NCI-H2196 treated with DMSO at 0.1 percent for 48 hours (cell line): ENCODE data around the gene MAB21L2.
"Not testable (repeated sequence)": the region's sequence is repeated elsewhere in the genome, so short reads cannot be mapped to it uniquely, and the experiment has no call there.

Experiments
- DNase-seq: peaks from one replicate; lab custom pipeline; 2025; ENCODE audit not compliant: unreplicated experiment; lab: John Stamatoyannopoulos, UW

MAB21L2 gene

DNA sequence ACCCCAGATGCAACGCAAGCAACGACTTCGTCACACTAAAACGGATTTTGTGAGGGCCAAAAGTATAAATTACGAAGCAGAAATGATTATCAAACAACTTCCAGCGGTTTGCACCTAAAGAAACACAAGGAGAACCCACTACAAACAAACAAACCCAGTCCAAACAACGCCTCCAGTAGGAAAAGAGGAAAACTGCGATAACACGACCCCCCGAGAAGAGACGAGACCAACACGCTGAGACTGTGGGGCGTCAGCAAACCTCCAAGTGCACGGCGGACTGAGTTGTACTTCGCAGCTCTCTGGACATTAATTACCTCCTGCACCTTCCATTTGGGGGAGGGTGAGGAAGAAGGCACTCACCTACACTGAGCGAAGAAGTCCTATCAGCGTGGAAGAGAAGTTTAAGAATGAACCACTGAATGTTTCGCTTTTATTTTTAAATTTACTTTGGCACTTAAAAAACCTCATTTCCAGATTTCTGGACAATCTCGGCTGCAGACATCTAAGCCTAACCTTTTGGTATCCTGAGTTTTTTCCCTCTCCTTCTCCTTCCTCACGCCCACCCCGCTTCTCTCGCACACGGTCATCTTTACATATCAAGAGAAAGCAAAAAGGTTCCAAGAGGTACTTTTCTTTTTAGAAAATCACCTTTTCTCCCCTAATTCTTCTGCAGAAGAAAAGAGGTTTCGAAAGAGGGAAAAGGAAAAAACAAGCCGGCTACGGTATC is at the start of gene MAB21L2:
Gene MAB21L2 (plus strand): TSS at position 6 of the 727 bp plus-strand sequence. CDS start 879 bp downstream, outside the sequence.
- DNase-seq: no peak

DNA sequence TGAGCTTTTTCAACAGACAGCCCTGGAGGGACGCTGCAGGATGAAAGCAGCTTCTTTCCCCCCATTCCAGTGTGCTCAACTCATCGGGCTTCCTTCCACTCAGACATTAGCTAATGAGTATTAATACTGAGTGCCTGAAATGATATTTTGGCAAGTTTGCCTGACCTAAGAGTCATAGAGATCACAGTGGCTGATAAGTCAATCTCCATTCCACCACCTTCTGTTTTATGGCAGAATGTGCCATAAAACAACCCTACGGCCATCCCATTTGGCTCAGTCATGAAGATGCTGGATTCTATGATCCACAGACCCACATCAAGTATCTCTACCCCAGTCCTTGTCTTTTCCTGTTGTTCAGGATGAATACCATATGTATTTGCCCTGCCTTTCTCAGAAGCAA is 48.3 kb upstream of the MAB21L2 start:
- DNase-seq: no peak

DNA sequence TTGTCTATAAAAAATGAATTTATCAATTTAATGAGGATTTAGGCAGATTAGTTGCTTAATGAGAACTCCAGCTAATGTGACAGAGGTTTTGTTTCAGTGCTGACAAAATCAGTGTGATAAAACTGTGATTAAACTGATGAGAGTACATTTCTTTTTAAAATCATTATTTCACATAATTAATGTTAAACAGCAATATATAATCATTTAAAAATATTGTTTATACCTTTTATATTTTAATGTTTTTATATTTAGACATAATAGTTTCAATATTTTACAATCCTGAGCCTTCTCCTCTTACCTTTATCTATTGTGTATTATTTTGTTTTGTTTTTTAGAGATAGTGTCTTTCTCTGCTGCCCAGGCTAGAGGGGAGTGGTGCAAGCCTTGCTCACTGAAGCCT is 47.1 kb upstream of the MAB21L2 start:
- DNase-seq: no peak

DNA sequence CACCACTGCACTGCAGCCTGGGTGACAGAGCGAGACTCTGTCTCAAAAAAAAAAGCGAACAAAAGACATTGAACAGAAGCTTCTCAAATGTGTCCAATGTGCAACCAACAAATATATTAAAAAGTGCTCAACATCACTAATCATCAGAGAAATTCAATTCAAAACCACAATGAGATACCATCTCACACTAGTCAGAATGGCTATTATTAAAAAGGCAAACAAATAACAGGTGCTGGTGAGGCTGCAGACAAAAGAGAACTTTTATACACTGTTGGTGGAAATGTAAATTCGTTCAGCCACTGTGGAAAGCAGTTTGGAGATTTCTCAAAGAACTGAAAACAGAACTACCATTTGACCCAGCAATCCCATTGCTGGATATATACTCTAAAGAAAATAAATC is 44.0 kb upstream of the MAB21L2 start:
- DNase-seq: not testable (repeated sequence)

DNA sequence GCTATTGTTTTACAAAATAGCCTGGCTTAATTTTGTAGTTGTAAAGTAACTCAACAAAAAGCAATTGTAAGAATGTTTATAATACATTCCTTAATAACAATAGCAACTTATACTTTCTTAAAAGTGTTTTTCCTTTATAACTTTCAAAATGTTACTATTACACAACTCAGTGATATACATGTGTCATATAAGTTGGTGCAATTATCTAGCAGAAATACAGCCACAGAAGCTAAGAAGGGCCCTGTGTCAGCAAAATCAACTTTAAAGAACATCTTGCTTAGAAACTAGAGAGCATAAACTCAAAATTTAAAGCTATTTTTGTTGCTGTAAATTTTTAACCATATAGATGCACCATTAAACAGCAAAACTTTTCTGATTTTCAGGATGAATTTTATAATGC is 41.4 kb upstream of the MAB21L2 start:
- no peak for DNase-seq

DNA sequence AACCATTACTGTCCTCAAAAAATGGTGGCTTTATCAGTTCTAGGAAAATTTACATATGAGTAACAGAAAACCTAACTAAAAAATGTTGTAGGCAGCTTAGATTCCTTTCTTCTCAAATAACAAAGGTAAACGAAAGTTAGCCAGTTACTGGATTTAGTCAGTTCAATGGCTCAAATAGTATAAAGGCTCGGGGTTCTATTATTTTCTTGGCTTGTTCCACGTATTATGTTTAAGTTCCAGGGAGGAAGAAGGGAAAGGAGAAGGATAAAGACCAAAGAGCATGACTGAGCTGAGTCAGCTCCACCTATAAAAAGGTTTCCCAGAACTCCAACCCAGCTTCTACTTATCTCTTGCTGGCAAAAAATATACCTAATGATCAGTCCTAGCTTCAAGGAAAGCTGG is 41.0 kb upstream of the MAB21L2 start:
- DNase-seq: no peak

DNA sequence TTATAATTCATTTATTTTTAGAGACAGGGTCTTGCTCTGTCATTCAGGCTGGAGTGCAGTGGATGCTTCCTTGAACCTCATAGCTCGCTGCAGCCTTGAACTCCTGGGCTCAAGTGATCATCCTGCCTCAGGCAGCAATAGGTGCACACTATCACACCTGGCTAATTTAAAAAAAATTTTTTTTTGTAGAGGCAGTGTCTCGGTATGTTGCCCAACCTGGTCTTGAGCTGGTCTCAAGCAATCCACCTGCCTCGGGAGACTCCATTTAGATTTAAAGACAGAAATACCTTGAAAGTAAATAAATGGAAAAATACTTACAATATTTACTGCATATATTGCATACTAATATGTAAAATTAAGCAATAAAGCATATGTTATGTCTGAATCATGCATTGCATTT is 40.3 kb upstream of the MAB21L2 start:
- no peak for DNase-seq

DNA sequence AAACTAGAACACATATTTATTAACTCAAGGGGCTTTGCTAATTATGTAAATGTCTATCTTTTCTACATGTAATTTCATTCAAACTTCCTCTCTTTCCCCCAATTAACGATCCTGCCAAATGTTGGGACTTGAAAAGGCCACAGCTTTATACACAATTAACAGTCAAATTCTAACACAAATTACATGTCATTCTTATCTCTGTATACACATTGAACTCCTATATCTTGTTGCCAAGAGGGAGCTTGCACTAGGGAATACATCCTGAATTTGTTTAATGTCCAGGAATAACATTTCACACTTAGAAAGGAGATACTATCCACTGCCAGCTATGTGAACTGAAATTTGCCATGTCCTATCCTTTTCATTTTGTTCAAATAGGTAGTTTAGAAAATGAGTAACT is 38.9 kb upstream of the MAB21L2 start:
- no peak for DNase-seq

DNA sequence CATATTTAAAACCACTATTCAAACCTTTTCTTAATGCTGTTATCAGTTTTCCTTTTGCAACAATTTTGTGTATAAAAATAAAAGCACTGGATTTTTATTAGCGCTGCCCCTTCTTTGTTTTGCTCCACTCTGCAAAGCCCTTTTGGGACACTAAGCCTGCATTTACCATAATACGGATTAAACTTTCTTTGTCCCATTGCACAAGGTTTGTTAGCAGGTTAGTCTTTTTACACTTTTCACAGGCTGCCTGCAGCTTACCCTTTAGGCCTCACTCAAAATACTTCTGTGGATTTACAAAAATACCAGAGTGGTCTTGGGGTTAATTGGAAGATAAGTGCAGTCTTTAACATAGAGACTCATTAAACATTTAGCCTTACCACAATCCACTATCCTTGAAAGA is 35.7 kb upstream of the MAB21L2 start:
- no peak for DNase-seq

DNA sequence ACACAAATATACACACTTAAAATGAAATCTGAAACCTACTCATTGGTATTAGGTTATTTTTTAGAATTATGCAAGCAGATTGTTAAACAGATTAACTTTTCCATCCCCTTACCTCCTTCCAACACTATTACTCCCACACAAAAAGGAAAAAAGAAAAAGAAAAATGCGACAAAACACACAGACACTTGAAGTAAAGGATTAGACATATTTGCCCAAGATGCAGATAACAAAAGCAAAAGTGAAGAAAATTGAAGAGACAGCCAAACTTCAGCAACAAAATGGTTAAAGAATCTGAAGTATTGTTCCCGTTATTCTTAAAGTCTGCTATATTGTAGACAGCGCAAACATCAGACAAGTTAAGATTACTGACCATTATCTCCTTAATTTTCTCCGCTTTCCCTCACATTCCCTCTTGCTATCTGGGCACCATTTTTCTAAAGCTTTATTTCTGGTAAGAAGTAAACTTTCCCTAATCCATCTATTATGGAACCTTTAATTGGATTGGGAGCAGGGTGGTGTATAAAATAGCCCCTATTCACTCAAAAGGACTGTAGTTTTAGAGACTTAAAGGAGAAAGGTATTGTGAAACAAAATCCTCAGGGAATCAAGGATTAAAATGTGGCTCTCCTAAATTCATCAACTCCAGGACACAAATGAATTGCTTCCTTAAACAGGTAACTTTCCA is 34.7 kb upstream of the MAB21L2 start:
- DNase-seq: no peak

DNA sequence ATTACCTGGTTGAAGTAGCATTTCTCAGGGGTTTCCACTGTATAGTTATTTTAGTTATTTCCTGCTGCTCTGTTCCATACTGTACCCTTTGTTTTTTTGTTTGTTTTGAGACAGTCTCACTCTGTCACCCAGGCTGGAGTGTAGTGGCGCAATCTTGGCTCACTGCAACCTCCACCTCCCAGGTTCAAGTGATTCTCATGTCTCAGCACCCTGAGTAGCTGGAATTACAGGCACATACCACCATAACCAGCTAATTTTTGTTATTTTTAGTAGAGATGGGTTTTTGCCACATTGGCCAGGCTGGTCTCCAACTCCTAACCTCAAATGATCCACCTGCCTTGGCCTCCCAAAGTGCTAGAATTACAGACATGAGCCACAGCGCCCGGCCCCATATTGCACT is 24.1 kb upstream of the MAB21L2 start:
- not testable (repeated sequence) for DNase-seq

DNA sequence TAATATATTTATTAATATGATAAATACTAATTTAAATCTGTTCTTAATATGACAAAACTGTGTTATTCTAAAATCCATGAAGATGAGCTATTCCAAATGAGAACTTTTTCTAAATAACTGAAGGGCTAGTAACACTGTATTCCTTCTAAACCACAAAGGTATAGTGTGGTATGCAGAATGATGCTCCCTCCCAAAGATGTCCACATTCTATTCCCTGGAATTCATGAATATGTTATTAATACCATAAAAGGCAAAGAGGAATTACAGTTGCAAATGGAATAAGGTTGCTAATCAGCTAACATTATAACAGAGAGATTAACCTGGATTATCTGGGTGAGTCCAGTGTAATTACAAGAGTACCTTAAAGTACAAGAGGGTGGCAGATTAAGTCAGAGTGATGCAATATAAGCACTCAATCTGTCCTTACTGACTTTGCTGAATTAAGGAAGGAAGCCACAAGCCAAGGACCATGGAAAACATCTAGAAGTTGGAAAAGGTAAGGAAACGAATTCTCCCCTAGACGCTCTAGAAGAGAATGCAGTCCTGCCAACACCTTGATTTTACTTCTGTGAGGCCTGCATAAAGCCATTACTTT is 20.7 kb upstream of the MAB21L2 start:
- no peak for DNase-seq

DNA sequence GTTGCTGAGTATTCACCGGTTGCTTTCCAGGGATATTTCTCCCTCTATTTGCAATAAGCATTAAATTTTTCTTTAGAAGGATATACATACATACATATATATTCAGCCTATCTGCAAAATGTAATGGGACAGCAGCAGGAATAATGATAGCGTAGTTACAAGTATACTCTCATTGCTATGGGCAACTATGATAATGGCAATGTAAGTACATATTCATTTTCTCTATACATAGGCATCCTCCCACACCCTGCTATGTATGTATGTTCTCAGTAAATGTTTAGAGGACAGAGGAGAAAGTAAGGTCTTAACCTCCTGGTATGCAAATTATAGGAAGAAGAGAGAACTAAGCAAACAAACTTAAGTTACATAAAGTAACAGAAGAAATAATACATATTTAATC is 19.7 kb upstream of the MAB21L2 start:
- DNase-seq: no peak

DNA sequence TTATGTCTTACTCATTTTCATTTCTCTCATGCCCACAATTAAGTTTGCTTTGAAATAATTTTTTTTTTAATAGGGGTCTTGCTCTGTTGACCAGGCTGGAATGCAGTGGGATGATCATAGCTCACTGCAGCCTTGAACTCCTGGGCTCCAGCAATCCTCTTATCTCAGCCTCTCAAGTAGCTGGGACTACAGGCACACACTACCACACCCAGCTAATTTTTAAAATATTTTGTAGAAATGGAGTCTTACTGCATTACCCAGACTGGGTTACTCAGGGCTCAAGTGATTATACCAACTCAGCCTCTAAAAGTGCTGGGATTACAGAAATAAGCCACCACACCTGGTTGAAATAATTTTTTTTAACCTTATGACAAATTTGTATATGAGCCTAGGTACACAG is 19.2 kb upstream of the MAB21L2 start:
- no peak for DNase-seq

DNA sequence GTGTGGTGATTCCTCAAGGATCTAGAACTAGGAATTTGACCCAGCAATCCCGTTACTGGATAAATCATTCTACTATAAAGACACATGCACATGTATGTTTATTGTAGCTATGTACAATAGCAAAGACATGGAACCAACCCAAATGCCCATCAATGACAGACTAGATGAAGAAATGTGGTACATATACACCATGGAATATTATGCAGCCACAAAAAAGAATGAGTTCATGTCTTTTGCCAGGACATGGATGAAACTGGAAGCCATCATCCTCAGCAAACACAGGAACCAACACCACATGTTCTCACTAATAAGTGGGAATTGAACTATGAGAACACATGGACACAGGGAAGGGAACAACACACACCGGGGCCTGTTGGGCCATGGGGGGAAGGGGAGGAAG is 17.0 kb upstream of the MAB21L2 start:
- not testable (repeated sequence) for DNase-seq

DNA sequence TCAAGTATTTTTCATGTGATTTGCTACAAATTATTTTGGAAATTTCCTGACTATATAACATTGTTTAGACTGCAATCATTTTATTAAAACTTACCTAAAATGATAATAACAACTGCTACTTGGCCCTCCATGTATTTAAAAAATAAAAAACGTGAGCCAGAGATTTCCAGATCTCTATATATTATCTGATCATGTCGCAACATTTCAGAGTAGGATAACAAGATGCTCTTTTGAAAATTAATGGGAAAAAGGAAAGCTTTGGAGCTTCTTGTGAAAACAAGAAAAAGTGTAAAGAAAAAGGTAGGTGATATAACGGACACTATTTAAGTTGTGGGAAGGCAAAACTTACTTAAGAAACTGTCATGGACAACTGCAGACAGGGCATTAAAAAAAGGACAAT is 14.9 kb upstream of the MAB21L2 start:
- DNase-seq: no peak

DNA sequence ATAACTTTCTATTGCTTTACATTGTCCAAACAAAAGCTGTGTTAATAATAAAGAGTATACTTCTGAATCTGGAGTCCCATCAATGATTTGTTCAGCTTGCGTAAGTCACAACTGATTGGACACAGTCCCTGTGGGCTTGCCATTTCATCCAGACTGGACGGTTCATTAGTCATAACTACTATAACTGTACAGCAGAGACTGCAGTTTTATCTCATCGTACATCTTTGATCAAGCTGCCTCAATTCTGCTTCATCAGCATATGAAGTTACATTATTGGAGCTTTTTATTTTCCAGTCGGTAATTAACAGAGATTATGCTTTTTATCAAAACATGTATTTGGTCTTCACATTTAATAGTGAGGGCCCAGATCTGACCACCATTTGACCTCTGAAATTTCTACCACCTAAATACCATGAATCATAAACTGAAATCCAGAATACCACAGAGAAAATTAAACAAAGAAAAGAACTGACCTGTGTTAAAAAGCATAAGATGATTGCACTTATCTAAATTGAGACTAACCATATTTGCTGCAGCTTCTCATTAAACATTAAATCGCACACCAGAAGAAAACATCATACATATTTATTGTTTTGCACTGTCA is 12.5 kb upstream of the MAB21L2 start:
- no peak for DNase-seq

DNA sequence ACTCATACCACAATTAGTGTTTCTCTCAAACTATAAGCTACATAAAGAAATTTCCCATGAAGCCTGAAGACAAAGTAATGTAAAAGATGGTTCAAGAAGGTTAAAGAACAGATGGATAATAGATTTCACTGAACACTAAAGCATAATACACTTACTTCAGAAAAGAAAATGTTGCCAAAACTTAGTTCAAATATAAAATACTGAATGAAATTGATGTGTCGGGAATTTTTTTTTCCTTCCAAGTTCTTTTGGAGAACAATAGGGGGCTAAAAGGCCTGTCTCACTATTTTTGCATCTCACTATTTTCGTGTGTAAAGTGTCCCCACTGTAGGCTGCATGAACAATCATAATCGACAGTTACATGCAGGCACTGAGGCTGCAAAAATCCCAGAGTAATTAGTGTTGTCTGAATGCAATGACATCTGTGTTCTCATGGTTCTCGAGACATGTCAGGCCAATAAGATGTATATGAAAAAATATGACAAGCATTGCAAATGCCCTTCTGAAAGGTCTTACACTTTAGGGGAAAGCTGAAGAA is 11.9 kb upstream of the MAB21L2 start:
- DNase-seq: no peak

DNA sequence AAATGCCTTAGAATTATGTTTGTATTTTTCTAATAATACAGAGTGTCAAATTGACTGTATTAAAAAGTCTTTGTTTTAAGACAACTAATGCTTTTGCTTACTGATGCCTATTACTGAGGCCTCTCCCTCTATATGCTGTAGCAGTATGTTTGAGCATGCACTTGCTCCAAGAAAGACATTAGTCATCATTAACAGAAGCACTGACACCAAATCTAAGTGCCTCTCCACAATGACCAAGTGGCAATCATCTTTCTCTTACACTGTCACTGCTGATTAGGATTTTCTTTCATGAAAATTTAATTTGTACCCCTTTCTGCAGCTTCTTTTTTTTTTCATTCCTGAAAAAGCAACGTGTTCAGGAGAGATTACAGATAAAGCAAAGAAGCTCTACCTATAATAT is 11.1 kb upstream of the MAB21L2 start:
- no peak for DNase-seq

DNA sequence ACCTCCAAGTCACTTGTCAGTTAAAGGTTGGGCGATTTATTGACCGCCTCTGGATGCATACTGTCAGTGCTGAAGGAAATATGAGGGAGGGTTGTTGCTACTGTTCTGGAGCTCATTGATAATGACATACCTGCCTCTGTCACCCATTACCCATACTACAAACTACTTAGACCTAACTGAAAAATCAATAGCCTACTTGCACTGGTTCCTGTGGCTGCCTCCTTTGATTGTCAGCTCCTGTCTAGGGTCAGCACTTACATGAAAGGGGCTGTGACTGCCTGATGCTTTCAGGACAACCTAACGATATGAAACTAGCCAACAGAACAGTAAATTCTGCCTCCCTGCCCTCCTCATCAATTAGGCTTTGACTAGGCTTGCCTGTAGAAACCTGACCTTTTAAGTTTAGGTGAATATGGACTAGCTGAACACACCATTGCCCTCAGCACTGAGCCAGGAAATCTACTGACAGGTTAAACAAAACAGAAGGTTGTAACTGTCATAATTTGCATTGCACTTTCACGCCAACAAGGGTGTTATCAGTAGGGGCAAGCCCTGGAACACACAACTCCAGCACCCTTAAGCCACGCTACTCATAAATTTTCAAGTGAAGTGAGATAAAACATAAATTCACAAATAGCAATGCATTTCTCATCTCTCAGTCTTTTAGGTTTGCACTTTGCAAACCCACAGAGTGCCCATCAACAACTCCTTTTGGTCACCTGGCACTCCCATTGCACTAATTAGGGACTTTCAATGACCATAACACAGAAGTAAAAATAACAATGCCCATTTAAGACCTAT is 9.0 kb upstream of the MAB21L2 start:
- no peak for DNase-seq

DNA sequence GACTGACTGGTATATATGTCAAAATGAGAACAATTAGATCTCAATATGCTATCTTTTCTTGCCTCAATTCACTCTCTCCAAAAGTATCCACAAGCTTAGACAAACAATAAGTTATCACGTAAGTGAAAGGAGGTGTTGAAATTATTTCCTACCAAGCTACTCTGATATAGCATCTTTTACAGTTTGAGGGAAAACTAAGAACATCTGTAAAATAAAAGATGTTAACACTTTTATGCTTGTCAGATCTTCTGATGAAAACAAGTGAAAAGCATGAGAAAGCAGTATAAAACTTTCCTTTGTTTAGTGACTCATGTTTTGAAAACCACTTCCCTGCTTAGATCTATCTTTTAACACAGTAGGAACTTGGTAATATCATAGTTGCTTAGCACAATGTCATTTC is 8.4 kb upstream of the MAB21L2 start:
- DNase-seq: no peak
